Keratinocyte (primary cell): ENCODE data around the gene CLSTN1. TPM values are rescaled to one million over a fixed set of nuclear protein-coding genes. Genes with fewer than 3 reads are reported as not detected.

Source experiments
- DNase-seq: peaks from one replicate; pipeline ENCODE4 v3.0.0-alpha.2; 2011; ENCODE audit warnings: low read depth, missing footprints, low spot score
- FAIRE-seq: peaks from 2 replicates; lab custom pipeline; 2011; peaks lifted over from hg19 to GRCh38; lab: Jason Lieb, UNC
- H2AFZ ChIP-seq: 2 replicates; pipeline ENCODE4 v1.6.0; 2012; ENCODE audit warnings: low read length, control low read depth, inconsistent platforms; ENCODE audit not compliant: control insufficient read depth
- H3K27ac ChIP-seq: 2 replicates; pipeline ENCODE4 v1.5.1; 2011; ENCODE audit warnings: low read length; ENCODE audit not compliant: control insufficient read depth, insufficient read depth
- H3K27me3 ChIP-seq: 3 replicates; pipeline ENCODE4 v1.6.0; 2011; ENCODE audit warnings: low read length; ENCODE audit not compliant: control insufficient read depth, insufficient read depth; ENCODE audit errors: extremely low read depth
- H3K36me3 ChIP-seq, 2 experiments: 2 replicates in 1 of 2; 3 replicates in 1 of 2; pipeline ENCODE4 v1.5.1; 2011; ENCODE audit warnings: low read length in 2 of 2, mild to moderate bottlenecking in 1 of 2; ENCODE audit not compliant: control insufficient read depth in 2 of 2, insufficient read depth in 2 of 2; ENCODE audit errors: extremely low read depth in 1 of 2
- H3K4me1 ChIP-seq: 3 replicates; pipeline ENCODE4 v1.5.1; 2011; ENCODE audit warnings: low read length; ENCODE audit not compliant: control insufficient read depth, insufficient read depth; ENCODE audit errors: extremely low read depth
- H3K4me2 ChIP-seq: 3 replicates; pipeline ENCODE4 v1.6.0; 2011; ENCODE audit warnings: low read depth, low read length; ENCODE audit not compliant: control insufficient read depth, insufficient read depth; ENCODE audit errors: extremely low read depth
- H3K4me3 ChIP-seq, 3 experiments: fragments of 200-600 bp in 1 of 3; sonication (generic) in 1 of 3; 2 replicates in 2 of 3; 3 replicates in 1 of 3; pipeline ENCODE4 v1.5.1; 2011 to 2016; ENCODE audit warnings: low read length in 3 of 3, mild to moderate bottlenecking in 3 of 3, control low read depth in 2 of 3, inconsistent platforms in 1 of 3, low read depth in 1 of 3, mixed read lengths in 1 of 3, mixed run types in 1 of 3, moderate library complexity in 1 of 3; ENCODE audit not compliant: control insufficient read depth in 2 of 3, insufficient read depth in 2 of 3; ENCODE audit errors: extremely low read depth in 1 of 3
- H3K79me2 ChIP-seq: 2 replicates; pipeline ENCODE4 v1.6.0; 2012; ENCODE audit warnings: low read length; ENCODE audit not compliant: control insufficient read depth, insufficient read depth
- H3K9ac ChIP-seq: 3 replicates; pipeline ENCODE4 v1.6.0; 2011; ENCODE audit warnings: low read length; ENCODE audit not compliant: control insufficient read depth, insufficient read depth; ENCODE audit errors: extremely low read depth
- H3K9me1 ChIP-seq: 3 replicates; pipeline ENCODE4 v1.6.0; 2011; ENCODE audit warnings: low read length; ENCODE audit not compliant: control insufficient read depth, insufficient read depth; ENCODE audit errors: extremely low read depth
- H3K9me3 ChIP-seq: 2 replicates; pipeline ENCODE4 v1.5.1; 2012; ENCODE audit warnings: low read depth, low read length; ENCODE audit not compliant: control insufficient read depth
- H4K20me1 ChIP-seq: 3 replicates; pipeline ENCODE4 v1.6.0; 2011; ENCODE audit warnings: low read length; ENCODE audit not compliant: control insufficient read depth, insufficient read depth; ENCODE audit errors: extremely low read depth
- EZH2 ChIP-seq: IDR thresholded peaks from one replicate; pipeline ENCODE4 v1.6.1; 2012; ENCODE audit warnings: inconsistent platforms, mild to moderate bottlenecking, low read length, moderate library complexity
- dilution Hi-C: fragments of 300-500 bp; cut with MboI; formaldehyde crosslinking; loops from one replicate; pipeline ENCODE4 v1.7.0; 2020; ENCODE audit warnings: low sequenced_read_pairs; ENCODE audit not compliant: extremely low pct_ligation_motif_present
- polyA plus RNA-seq, 5 experiments: library from polyadenylated mRNA; depleted of rRNA in 3 of 5; stranded (reverse) in 3 of 5; stranded (forward) in 1 of 5; unstranded in 1 of 5; fragments of >200 nt; gene quantifications; 1 replicate in 1 of 5; 2 replicates in 3 of 5; 3 replicates in 1 of 5; pipeline versions ENCODE4 v1.2.1 to v1.2.3, GENCODE V29; 2011 to 2012; ENCODE audit warnings: missing spikeins in 2 of 5, low read depth in 1 of 5, low replicate concordance in 1 of 5
- TF ChIP-seq, protein P1 (sequence below), 3 experiments: IDR thresholded peaks in 1 of 3; conservative IDR thresholded peaks in 1 of 3; optimal IDR thresholded peaks in 1 of 3; 2 replicates in 2 of 3; 3 replicates in 1 of 3; pipeline versions ENCODE3 to v1.5.1; 2011; ENCODE audit warnings: low read length in 3 of 3, mild to moderate bottlenecking in 3 of 3, moderate library complexity in 2 of 3, control low read depth in 1 of 3, inconsistent platforms in 1 of 3; ENCODE audit not compliant: insufficient read depth in 2 of 3; ENCODE audit errors: extremely low read depth in 1 of 3

The CLSTN1 gene
- polyA plus RNA-seq, 1 donor (not counting 4 experiments of a cell fraction or from before 2014, with no cell fraction given): 90.3 TPM

DNA sequence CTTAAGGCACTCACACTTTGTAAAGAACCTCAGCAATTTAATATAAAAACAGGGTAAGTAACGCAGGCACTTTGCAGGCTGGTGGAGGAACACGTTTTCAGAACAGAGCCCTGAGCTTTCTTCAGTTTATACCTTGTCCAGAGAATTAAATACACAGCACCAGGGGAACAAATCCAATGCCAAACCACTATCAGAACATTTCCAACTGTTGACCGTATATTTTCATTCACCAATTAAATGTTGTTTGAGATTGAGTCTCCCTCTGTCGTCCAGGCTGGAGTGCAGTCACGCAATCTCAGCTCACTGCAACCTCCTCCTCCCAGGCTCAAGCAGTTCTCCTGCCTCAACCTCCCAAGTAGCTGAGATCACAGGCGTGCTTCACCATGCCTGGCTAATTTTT lies 29.7 kb downstream of the CLSTN1 start:
- Histone ChIP-seq H4K20me1 (peaks cover 42% of the 10 kb centered on the region), H3K9me3 (no peaks in the 10 kb centered on the region), H3K79me2 (peaks cover 99% of the 10 kb centered on the region), H3K4me2 (no peak overlapping the region), H2AFZ (no peak overlapping the region), H3K4me1 (peaks cover 13% of the 10 kb centered on the region), H3K27me3 (no peaks in the 10 kb centered on the region), H3K36me3 (peaks cover 8% of the 10 kb centered on the region in 2 experiments), H3K27ac (no peak overlapping the region), H3K4me3 (no peak overlapping the region), H3K9ac (no peak overlapping the region), H3K9me1 (peaks cover 8% of the 10 kb centered on the region)
- FAIRE-seq (no peak), DNase-seq (no peak)
- TF ChIP-seq, protein P1, sequence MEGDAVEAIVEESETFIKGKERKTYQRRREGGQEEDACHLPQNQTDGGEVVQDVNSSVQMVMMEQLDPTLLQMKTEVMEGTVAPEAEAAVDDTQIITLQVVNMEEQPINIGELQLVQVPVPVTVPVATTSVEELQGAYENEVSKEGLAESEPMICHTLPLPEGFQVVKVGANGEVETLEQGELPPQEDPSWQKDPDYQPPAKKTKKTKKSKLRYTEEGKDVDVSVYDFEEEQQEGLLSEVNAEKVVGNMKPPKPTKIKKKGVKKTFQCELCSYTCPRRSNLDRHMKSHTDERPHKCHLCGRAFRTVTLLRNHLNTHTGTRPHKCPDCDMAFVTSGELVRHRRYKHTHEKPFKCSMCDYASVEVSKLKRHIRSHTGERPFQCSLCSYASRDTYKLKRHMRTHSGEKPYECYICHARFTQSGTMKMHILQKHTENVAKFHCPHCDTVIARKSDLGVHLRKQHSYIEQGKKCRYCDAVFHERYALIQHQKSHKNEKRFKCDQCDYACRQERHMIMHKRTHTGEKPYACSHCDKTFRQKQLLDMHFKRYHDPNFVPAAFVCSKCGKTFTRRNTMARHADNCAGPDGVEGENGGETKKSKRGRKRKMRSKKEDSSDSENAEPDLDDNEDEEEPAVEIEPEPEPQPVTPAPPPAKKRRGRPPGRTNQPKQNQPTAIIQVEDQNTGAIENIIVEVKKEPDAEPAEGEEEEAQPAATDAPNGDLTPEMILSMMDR (optimal IDR thresholded peaks at IDR 0.05 in 1 of 3, IDR thresholded peaks at IDR 0.05 in 1 of 3, conservative IDR thresholded peaks at IDR 0.05 in 1 of 3; ENCODE audit: extremely low read depth in 1 of 3, insufficient read depth in 2 of 3, low read length in 3 of 3): no peak
- no peak for TF ChIP-seq EZH2
- dilution Hi-C loops: loop anchor here (25.0 kb wide), 1 partner anchor 93 kb away; no protein-coding TSS in a partner anchor

GRCh38 chr1:9793291-9793690 lies 30.5 kb downstream of the CLSTN1 start:
- H4K20me1 ChIP-seq: peaks cover 41% of the 10 kb centered on the region
- H3K27me3 ChIP-seq: no peaks in the 10 kb centered on the region
- peaks cover 11% of the 10 kb centered on the region in 2 experiments for H3K36me3 ChIP-seq
- peaks cover 99% of the 10 kb centered on the region for H3K79me2 ChIP-seq
- H3K4me1 ChIP-seq: peaks cover 5% of the 10 kb centered on the region
- peaks cover 8% of the 10 kb centered on the region for H3K9me1 ChIP-seq
- H3K4me2 ChIP-seq: no peak overlapping the region
- no peak overlapping the region for H3K9ac ChIP-seq
- H2AFZ ChIP-seq: no peak overlapping the region
- H3K27ac ChIP-seq: no peak overlapping the region
- no peak for DNase-seq
- FAIRE-seq: no peak
- H3K4me3 ChIP-seq: no peak overlapping the region
- TF ChIP-seq, protein P1 (optimal IDR thresholded peaks at IDR 0.05 in 1 of 3, IDR thresholded peaks at IDR 0.05 in 1 of 3, conservative IDR thresholded peaks at IDR 0.05 in 1 of 3; ENCODE audit: extremely low read depth in 1 of 3, insufficient read depth in 2 of 3, low read length in 3 of 3): no peak
- TF ChIP-seq EZH2: no peak
- dilution Hi-C loops: loop anchor here (25.0 kb wide), 1 partner anchor 94 kb away; no protein-coding TSS in a partner anchor
- no peaks in the 10 kb centered on the region for H3K9me3 ChIP-seq
